ENCODE results near the gene EPB41L2. TPM values are rescaled to one million over a fixed set of nuclear protein-coding genes. Genes with fewer than 3 reads are reported as not detected.

EPB41L2 gene
- total RNA-seq, 1 donor from 2014 or later: 3.2 TPM

GRCh38 chr6:131004936-131005335, 58.1 kb downstream of the EPB41L2 start:
- no peaks in the 10 kb centered on the region for H3K36me3 ChIP-seq (ENCODE audit: control insufficient read depth, insufficient read depth, low read length)

GRCh38 chr6:131004387-131004755, 58.7 kb downstream of the EPB41L2 start:
- H3K36me3 ChIP-seq (ENCODE audit: control insufficient read depth, insufficient read depth, low read length): no peaks in the 10 kb centered on the region
- DNase-seq (ENCODE audit: low read depth) (no peak), FAIRE-seq (no peak)
- no peaks in the 10 kb centered on the region for H3K27me3 ChIP-seq (ENCODE audit: control insufficient read depth, insufficient read depth, low read length)
- TF ChIP-seq CTCF (IDR thresholded peaks at IDR 0.05; ENCODE audit: insufficient read depth, low read length, severe bottlenecking): no peak
- no peak overlapping the region for H3K4me3 ChIP-seq (ENCODE audit: low read depth, low read length)

More at GRCh38 chr6:131004936-131005335, 58.1 kb downstream of the EPB41L2 start:
- FAIRE-seq (no peak), DNase-seq (ENCODE audit: low read depth) (no peak)
- H3K27me3 ChIP-seq (ENCODE audit: control insufficient read depth, insufficient read depth, low read length): no peaks in the 10 kb centered on the region
- no peak for TF ChIP-seq CTCF (IDR thresholded peaks at IDR 0.05; ENCODE audit: insufficient read depth, low read length, severe bottlenecking)
- no peak overlapping the region for H3K4me3 ChIP-seq (ENCODE audit: low read depth, low read length)

GRCh38 chr6:131003488-131004386, 59.3 kb downstream of the EPB41L2 start:
- FAIRE-seq (no peak), DNase-seq (ENCODE audit: low read depth) (no peak)
- Histone ChIP-seq H3K4me3 (ENCODE audit: low read depth, low read length) (no peak overlapping the region), H3K27me3 (ENCODE audit: control insufficient read depth, insufficient read depth, low read length) (no peaks in the 10 kb centered on the region), H3K36me3 (ENCODE audit: control insufficient read depth, insufficient read depth, low read length) (no peaks in the 10 kb centered on the region)
- no peak for TF ChIP-seq CTCF (IDR thresholded peaks at IDR 0.05; ENCODE audit: insufficient read depth, low read length, severe bottlenecking)

GRCh38 chr6:131002661-131002980, 60.4 kb downstream of the EPB41L2 start:
- H3K4me3 ChIP-seq (ENCODE audit: low read depth, low read length): no peak overlapping the region
- no peak for DNase-seq (ENCODE audit: low read depth)
- H3K27me3 ChIP-seq (ENCODE audit: control insufficient read depth, insufficient read depth, low read length): no peaks in the 10 kb centered on the region
- TF ChIP-seq CTCF (IDR thresholded peaks at IDR 0.05; ENCODE audit: insufficient read depth, low read length, severe bottlenecking): no peak
- FAIRE-seq: no peak
- no peaks in the 10 kb centered on the region for H3K36me3 ChIP-seq (ENCODE audit: control insufficient read depth, insufficient read depth, low read length)

GRCh38 chr6:131001945-131002660, 60.9 kb downstream of the EPB41L2 start:
- DNase-seq (ENCODE audit: low read depth) (no peak), FAIRE-seq (no peak)
- H3K4me3 ChIP-seq (ENCODE audit: low read depth, low read length): no peak overlapping the region
- TF ChIP-seq CTCF (IDR thresholded peaks at IDR 0.05; ENCODE audit: insufficient read depth, low read length, severe bottlenecking): no peak
- H3K36me3 ChIP-seq (ENCODE audit: control insufficient read depth, insufficient read depth, low read length): no peaks in the 10 kb centered on the region
- no peaks in the 10 kb centered on the region for H3K27me3 ChIP-seq (ENCODE audit: control insufficient read depth, insufficient read depth, low read length)

Data from bronchial epithelial cell (primary cell).